Pons (tissue), 1 donor: ENCODE results near the gene ADAM15.

ENCODE experiments used
- DNase-seq: peaks from one replicate; pipeline ENCODE4 v3.0.0-alpha.2; 2016; ENCODE audit warnings: low spot score

Gene ADAM15

GRCh38 chr1:155030243-155030795, 20.8 kb upstream of the ADAM15 start:
- no peak for DNase-seq

GRCh38 chr1:155030899-155031298, 20.2 kb upstream of the ADAM15 start:
- DNase-seq, result no peak

- no peak for DNase-seq
These were observed 18.2 kb upstream of the ADAM15 start for GRCh38 chr1:155032886-155033285.

GRCh38 chr1:155033524-155033923, 17.6 kb upstream of the ADAM15 start, which contains the start of the genes DCST1 and DCST2:
TSS of gene DCST1 (plus strand) at chr1:155033824. CDS start at chr1:155034037, 213 bp downstream.
TSS of gene DCST2 (minus strand) at chr1:155033781. CDS start at chr1:155033701, 80 bp downstream.
- DNase-seq, result no peak

GRCh38 chr1:155034318-155035208, 16.6 kb upstream of the ADAM15 start:
- no peak for DNase-seq

GRCh38 chr1:155035936-155036335, 15.2 kb upstream of the ADAM15 start:
- no peak for DNase-seq

GRCh38 chr1:155037043-155037442, 14.1 kb upstream of the ADAM15 start:
- DNase-seq, result no peak

- no peak for DNase-seq
These were observed 13.2 kb upstream of the ADAM15 start for GRCh38 chr1:155037851-155038441.

- DNase-seq, result no peak
These were observed 12.4 kb upstream of the ADAM15 start for GRCh38 chr1:155038602-155039307.

GRCh38 chr1:155039308-155039669, 11.8 kb upstream of the ADAM15 start:
- DNase-seq, result no peak

GRCh38 chr1:155040358-155041093, 10.6 kb upstream of the ADAM15 start:
- no peak for DNase-seq

- no peak for DNase-seq
These were observed 8.3 kb upstream of the ADAM15 start for GRCh38 chr1:155042789-155043188.

- DNase-seq, result no peak
These were observed 7.8 kb upstream of the ADAM15 start for GRCh38 chr1:155043301-155043702.

- DNase-seq, result no peak
These were observed 7.3 kb upstream of the ADAM15 start for GRCh38 chr1:155043793-155044192.

GRCh38 chr1:155044365-155044764, 6.8 kb upstream of the ADAM15 start:
- no peak for DNase-seq

GRCh38 chr1:155044812-155045657, 6.1 kb upstream of the ADAM15 start:
- DNase-seq, result peak; percentile 87

GRCh38 chr1:155048449-155049334, 2.4 kb upstream of the ADAM15 start:
- no peak for DNase-seq

- no peak for DNase-seq
These were observed 1.2 kb upstream of the ADAM15 start for GRCh38 chr1:155049651-155050559.

- DNase-seq, result no peak
These were observed 243 bp downstream of the ADAM15 start for GRCh38 chr1:155051342-155051776.
